Measurements from ENCODE around the gene OSBPL10. TPM values are rescaled to one million over a fixed set of nuclear protein-coding genes. Genes with fewer than 3 reads are reported as not detected.

The OSBPL10 gene
- total RNA-seq, 1 donor from 2014 or later, result 18.8 TPM

DNA sequence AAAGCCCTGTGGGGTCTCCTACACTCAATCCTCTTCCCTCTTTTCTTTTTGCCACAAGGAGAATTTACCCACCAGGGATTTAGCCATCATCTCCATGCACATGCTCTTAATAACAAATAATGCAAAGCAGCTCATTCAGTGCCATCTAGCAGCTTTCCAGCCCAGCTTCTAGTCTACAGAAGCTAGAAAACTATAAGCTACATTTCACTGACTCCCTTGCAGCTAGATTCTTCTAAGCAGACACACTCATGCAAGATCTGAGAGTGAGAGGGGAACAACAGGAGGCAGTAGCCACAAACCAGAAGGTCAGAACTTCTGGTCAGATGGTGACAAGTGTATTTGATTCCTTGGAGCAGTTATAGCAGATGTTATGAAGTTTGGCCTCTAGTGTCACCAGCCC is 25.5 kb downstream of the OSBPL10 start:
- no peaks in the 10 kb centered on the region for H3K36me3 ChIP-seq
- intact Hi-C loops (cut with DNase I), result no loop called here
- H3K4me1 ChIP-seq, result peaks cover 36% of the 10 kb centered on the region
- H3K27ac ChIP-seq, result no peak overlapping the region
- ATAC-seq, result no peak
- TF ChIP-seq, protein P1, sequence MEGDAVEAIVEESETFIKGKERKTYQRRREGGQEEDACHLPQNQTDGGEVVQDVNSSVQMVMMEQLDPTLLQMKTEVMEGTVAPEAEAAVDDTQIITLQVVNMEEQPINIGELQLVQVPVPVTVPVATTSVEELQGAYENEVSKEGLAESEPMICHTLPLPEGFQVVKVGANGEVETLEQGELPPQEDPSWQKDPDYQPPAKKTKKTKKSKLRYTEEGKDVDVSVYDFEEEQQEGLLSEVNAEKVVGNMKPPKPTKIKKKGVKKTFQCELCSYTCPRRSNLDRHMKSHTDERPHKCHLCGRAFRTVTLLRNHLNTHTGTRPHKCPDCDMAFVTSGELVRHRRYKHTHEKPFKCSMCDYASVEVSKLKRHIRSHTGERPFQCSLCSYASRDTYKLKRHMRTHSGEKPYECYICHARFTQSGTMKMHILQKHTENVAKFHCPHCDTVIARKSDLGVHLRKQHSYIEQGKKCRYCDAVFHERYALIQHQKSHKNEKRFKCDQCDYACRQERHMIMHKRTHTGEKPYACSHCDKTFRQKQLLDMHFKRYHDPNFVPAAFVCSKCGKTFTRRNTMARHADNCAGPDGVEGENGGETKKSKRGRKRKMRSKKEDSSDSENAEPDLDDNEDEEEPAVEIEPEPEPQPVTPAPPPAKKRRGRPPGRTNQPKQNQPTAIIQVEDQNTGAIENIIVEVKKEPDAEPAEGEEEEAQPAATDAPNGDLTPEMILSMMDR (IDR thresholded peaks at IDR 0.05), result no peak
- H3K4me3 ChIP-seq, result no peak overlapping the region
- no peak for DNase-seq
- peaks cover 8% of the 10 kb centered on the region for H3K9me3 ChIP-seq
- no peaks in the 10 kb centered on the region for H3K27me3 ChIP-seq (ENCODE audit: low read depth)

- intact Hi-C loops (cut with DNase I), result no loop called here
- Histone ChIP-seq H3K4me1 (peaks cover 17% of the 10 kb centered on the region), H3K27me3 (ENCODE audit: low read depth) (no peaks in the 10 kb centered on the region), H3K4me3 (no peak overlapping the region), H3K36me3 (no peaks in the 10 kb centered on the region), H3K27ac (no peak overlapping the region), H3K9me3 (peaks cover 8% of the 10 kb centered on the region)
- TF ChIP-seq, protein P1 (IDR thresholded peaks at IDR 0.05), result no peak
- DNase-seq (no peak), ATAC-seq (no peak)
These were observed 27.4 kb downstream of the OSBPL10 start for GRCh38 chr3:31953636-31954035.

DNA sequence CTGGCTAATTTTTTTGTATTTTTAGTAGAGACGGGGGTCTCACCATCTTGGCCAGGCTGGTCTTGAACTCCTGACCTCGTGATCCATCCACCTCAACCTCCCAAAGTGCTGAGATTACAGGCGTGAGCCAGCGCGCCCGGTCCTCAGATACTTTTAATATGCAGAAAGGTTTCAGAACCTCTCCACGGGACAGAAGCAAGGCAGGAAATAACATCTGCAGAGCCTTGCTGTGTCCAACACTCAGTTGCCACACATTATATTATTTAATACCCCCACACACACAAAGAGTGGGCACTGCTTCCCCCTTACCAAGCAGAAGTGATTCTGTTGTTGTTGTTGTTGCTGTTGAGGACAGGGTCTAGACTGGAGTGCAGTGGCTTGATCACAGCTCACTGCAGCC is 28.0 kb downstream of the OSBPL10 start:
- no peaks in the 10 kb centered on the region for H3K27me3 ChIP-seq (ENCODE audit: low read depth)
- no peaks in the 10 kb centered on the region for H3K36me3 ChIP-seq
- H3K27ac ChIP-seq, result no peak overlapping the region
- intact Hi-C loops (cut with DNase I), result no loop called here
- TF ChIP-seq, protein P1 (IDR thresholded peaks at IDR 0.05), result no peak
- H3K9me3 ChIP-seq, result peaks cover 8% of the 10 kb centered on the region
- ATAC-seq (no peak), DNase-seq (no peak)
- peaks cover 11% of the 10 kb centered on the region for H3K4me1 ChIP-seq
- H3K4me3 ChIP-seq, result no peak overlapping the region

GRCh38 chr3:31952205-31952604 is 28.9 kb downstream of the OSBPL10 start:
- intact Hi-C loops (cut with DNase I), result no loop called here
- Histone ChIP-seq H3K9me3 (peaks cover 8% of the 10 kb centered on the region), H3K27me3 (ENCODE audit: low read depth) (no peaks in the 10 kb centered on the region), H3K4me1 (peaks cover 3% of the 10 kb centered on the region), H3K36me3 (no peaks in the 10 kb centered on the region), H3K4me3 (no peak overlapping the region), H3K27ac (no peak overlapping the region)
- TF ChIP-seq, protein P1 (IDR thresholded peaks at IDR 0.05), result no peak
- DNase-seq, result no peak
- ATAC-seq, result no peak

DNA sequence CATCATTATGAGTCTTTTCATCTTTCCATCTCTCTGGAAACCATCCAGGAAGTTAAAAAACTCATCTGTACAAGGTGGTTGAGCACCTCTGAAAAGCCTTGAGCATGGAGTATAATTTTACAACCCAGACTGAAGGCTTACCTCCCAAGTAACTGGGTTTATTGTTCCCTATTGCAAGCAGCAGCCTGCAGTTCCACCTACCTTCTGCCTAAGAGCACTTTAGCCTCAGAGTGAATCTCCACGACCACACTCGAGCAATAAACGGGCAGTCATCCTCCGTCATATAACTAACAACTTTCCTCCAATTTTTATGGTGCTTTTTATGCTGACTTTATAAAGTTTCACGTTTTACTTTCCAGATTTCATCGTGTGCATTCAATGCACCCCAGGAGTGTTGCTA is 32.8 kb downstream of the OSBPL10 start:
- DNase-seq, result no peak
- TF ChIP-seq, protein P1 (IDR thresholded peaks at IDR 0.05), result no peak
- no peaks in the 10 kb centered on the region for H3K27me3 ChIP-seq (ENCODE audit: low read depth)
- no peak for ATAC-seq
- no peaks in the 10 kb centered on the region for H3K9me3 ChIP-seq
- H3K4me3 ChIP-seq, result no peak overlapping the region
- intact Hi-C loops (cut with DNase I), result no loop called here
- H3K36me3 ChIP-seq, result no peaks in the 10 kb centered on the region
- no peak overlapping the region for H3K27ac ChIP-seq
- peaks cover 3% of the 10 kb centered on the region for H3K4me1 ChIP-seq

DNA sequence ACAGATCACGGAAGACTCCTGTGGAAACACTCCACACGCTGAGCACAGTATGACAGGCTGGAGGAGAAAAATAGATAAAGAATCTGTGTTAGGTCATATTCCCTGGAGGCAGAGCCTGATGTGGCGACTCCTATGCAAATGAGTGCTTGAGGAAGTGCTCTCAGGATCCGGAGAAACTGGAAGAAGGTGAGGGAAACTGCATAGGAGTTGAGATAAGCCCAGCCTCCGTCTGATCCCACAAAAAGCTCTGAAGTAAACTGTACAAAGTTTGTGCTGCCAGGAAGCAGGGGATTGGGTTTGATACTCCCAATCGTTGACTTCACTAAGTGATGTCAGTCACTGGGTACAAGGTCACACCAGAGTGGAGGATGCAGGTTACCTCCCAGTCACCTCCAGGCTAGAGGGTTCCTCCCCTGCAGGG is 33.4 kb downstream of the OSBPL10 start:
- Histone ChIP-seq H3K9me3 (no peaks in the 10 kb centered on the region), H3K27me3 (ENCODE audit: low read depth) (no peaks in the 10 kb centered on the region), H3K4me1 (peaks cover 3% of the 10 kb centered on the region), H3K27ac (no peak overlapping the region), H3K36me3 (no peaks in the 10 kb centered on the region), H3K4me3 (no peak overlapping the region)
- TF ChIP-seq, protein P1 (IDR thresholded peaks at IDR 0.05), result no peak
- peak in 1 of 2 donors; percentile 21 for ATAC-seq
- no peak for DNase-seq
- intact Hi-C loops (cut with DNase I), result no loop called here

Measured in lower lobe of right lung (tissue), 2 donors.